Tibial nerve (tissue), 4 donors: ENCODE results near the gene PLEK.

Experiments used
- CTCF ChIP-seq, 5 experiments: fragments of 200-600 bp in 3 of 5; fragments of 450-650 bp in 2 of 5; sonication (generic) in 3 of 5; IDR thresholded peaks; one replicate each; pipeline ENCODE4 v1.5.1; 2016 to 2019; ENCODE audit warnings: antibody characterized with exemption in 5 of 5, mild to moderate bottlenecking in 3 of 5, moderate library complexity in 2 of 5
- EP300 ChIP-seq, 2 donors: sonication (generic); formaldehyde crosslinking; IDR thresholded peaks; one replicate each; pipeline ENCODE4 v1.6.1; 2017; ENCODE audit warnings: antibody characterized with exemption in 2 of 2, mild to moderate bottlenecking in 1 of 2
- POLR2A ChIP-seq, 2 donors: fragments of 450-650 bp; IDR thresholded peaks; one replicate each; pipeline ENCODE4 v1.6.1; 2017; ENCODE audit warnings: antibody characterized with exemption in 2 of 2, mild to moderate bottlenecking in 2 of 2, moderate library complexity in 2 of 2

GRCh38 chr2:68432696-68433658, 67.9 kb downstream of the PLEK start:
- TF ChIP-seq POLR2A (IDR thresholded peaks at IDR 0.05) (no peak), CTCF (IDR thresholded peaks at IDR 0.05) (no peak), EP300 (IDR thresholded peaks at IDR 0.05) (no peak)
